Trophoblast cell (in vitro differentiated cells and primary cell): Measurements from ENCODE around the gene GAB3.
"Not testable (repeated sequence)": the region's sequence is repeated elsewhere in the genome, so short reads cannot be mapped to it uniquely, and the experiment has no call there.

ENCODE experiments used
- DNase-seq, 2 donors: peaks; one replicate each; pipeline ENCODE4 v3.0.0-alpha.2; 2016
- H2AFZ ChIP-seq: 2 replicates; pipeline ENCODE4 v1.6.1; 2013; ENCODE audit warnings: low read length, moderate library complexity, mild to moderate bottlenecking; ENCODE audit not compliant: insufficient read depth, poor library complexity
- H2AK5ac ChIP-seq: 2 replicates; pipeline ENCODE4 v1.6.1; 2013; ENCODE audit warnings: mild to moderate bottlenecking, low read length
- H2BK120ac ChIP-seq: 2 replicates; pipeline ENCODE4 v1.6.1; 2013; ENCODE audit warnings: low read length, mild to moderate bottlenecking, moderate library complexity; ENCODE audit not compliant: insufficient read depth, poor library complexity
- H2BK12ac ChIP-seq: 2 replicates; pipeline ENCODE4 v1.6.1; 2013; ENCODE audit warnings: mild to moderate bottlenecking, low read length, moderate library complexity
- H2BK5ac ChIP-seq: 2 replicates; pipeline ENCODE4 v1.6.1; 2013; ENCODE audit warnings: low read length, low read depth, moderate library complexity, mild to moderate bottlenecking; ENCODE audit not compliant: poor library complexity
- H3K14ac ChIP-seq: 2 replicates; pipeline ENCODE4 v1.6.1; 2013; ENCODE audit warnings: mild to moderate bottlenecking, low read length
- H3K18ac ChIP-seq: 2 replicates; pipeline ENCODE4 v1.6.1; 2013; ENCODE audit warnings: mild to moderate bottlenecking, low read length
- H3K23ac ChIP-seq: 2 replicates; pipeline ENCODE4 v1.6.1; 2013; ENCODE audit warnings: low read length
- H3K27ac ChIP-seq: 2 replicates; pipeline ENCODE4 v1.5.1; 2013; ENCODE audit warnings: low read depth, mild to moderate bottlenecking, inconsistent platforms, low read length, moderate library complexity
- H3K27me3 ChIP-seq: 2 replicates; pipeline ENCODE4 v1.6.1; 2013; ENCODE audit warnings: inconsistent platforms, mild to moderate bottlenecking, low read length, moderate library complexity; ENCODE audit not compliant: insufficient read depth
- H3K36me3 ChIP-seq, 2 experiments: 1 replicate in 1 of 2; 2 replicates in 1 of 2; pipeline ENCODE4 v1.6.1; 2013; ENCODE audit warnings: low read length in 2 of 2, mild to moderate bottlenecking in 2 of 2, moderate library complexity in 1 of 2; ENCODE audit not compliant: insufficient read depth in 2 of 2, control insufficient read depth in 1 of 2
- H3K4ac ChIP-seq: 2 replicates; pipeline ENCODE4 v1.6.1; 2013; ENCODE audit warnings: low read depth, mild to moderate bottlenecking, low read length, moderate library complexity
- H3K4me1 ChIP-seq, 2 experiments: 1 replicate in 1 of 2; 2 replicates in 1 of 2; pipeline ENCODE4 v1.6.1; 2013; ENCODE audit warnings: low read length in 2 of 2, mild to moderate bottlenecking in 2 of 2, moderate library complexity in 1 of 2; ENCODE audit not compliant: insufficient read depth in 2 of 2, control insufficient read depth in 1 of 2
- H3K4me2 ChIP-seq: 2 replicates; pipeline ENCODE4 v1.6.1; 2013; ENCODE audit warnings: inconsistent platforms, mild to moderate bottlenecking, low read length, moderate library complexity
- H3K4me3 ChIP-seq: 2 replicates; pipeline ENCODE4 v1.5.1; 2013; ENCODE audit warnings: mild to moderate bottlenecking, low read depth, low read length, inconsistent platforms
- H3K79me1 ChIP-seq: one replicate; pipeline ENCODE4 v1.6.1; 2013; ENCODE audit warnings: low read length
- H3K79me2 ChIP-seq: 2 replicates; pipeline ENCODE4 v1.6.1; 2013; ENCODE audit warnings: low read length, mild to moderate bottlenecking; ENCODE audit not compliant: control insufficient read depth, insufficient read depth, poor library complexity
- H3K9ac ChIP-seq: 2 replicates; pipeline ENCODE4 v1.6.1; 2013; ENCODE audit warnings: mild to moderate bottlenecking, low read length
- H3K9me3 ChIP-seq: 2 replicates; pipeline ENCODE4 v1.6.1; 2013; ENCODE audit warnings: low read depth, mild to moderate bottlenecking, control low read depth, inconsistent platforms, low read length; ENCODE audit not compliant: insufficient read depth
- H4K12ac ChIP-seq: 2 replicates; pipeline ENCODE4 v1.6.1; 2013; ENCODE audit warnings: low read depth, mild to moderate bottlenecking, low read length, moderate library complexity
- H4K8ac ChIP-seq: 2 replicates; pipeline ENCODE4 v1.6.1; 2013; ENCODE audit warnings: low read depth, mild to moderate bottlenecking, low read length, moderate library complexity
- H4K91ac ChIP-seq: one replicate; pipeline ENCODE4 v1.6.1; 2013; ENCODE audit warnings: low read depth, mild to moderate bottlenecking, low read length, moderate library complexity
- WGBS: extraction: QIAGEN DNeasy Blood & Tissue Kit; methylation state at CpG from one replicate; pipeline ENCODE4 v1.1.7; 2013; ENCODE audit warnings: missing lambda C conversion rate; ENCODE audit not compliant: insufficient read length, insufficient coverage; ENCODE audit errors: extremely low coverage; 5-methylcytosine and 5-hydroxymethylcytosine counted together

GAB3 gene

GRCh38 chrX:154655346-154655745 lies 95.5 kb downstream of the GAB3 start:
- H3K4me1 ChIP-seq, result no peaks in the 10 kb centered on the region
- DNase-seq, result no peak
- WGBS, result no CpG with 5 or more reads among the region's 6 CpGs
- H2BK12ac ChIP-seq, result no peak overlapping the region
- no peak overlapping the region for H4K12ac ChIP-seq
- no peaks in the 10 kb centered on the region for H3K79me1 ChIP-seq
- H3K9ac ChIP-seq, result no peak overlapping the region
- H3K79me2 ChIP-seq, result no peaks in the 10 kb centered on the region
- H3K27ac ChIP-seq, result no peak overlapping the region
- H3K36me3 ChIP-seq, result no peaks in the 10 kb centered on the region
- H3K27me3 ChIP-seq, result no peaks in the 10 kb centered on the region
- H3K4me2 ChIP-seq, result no peak overlapping the region
- H3K9me3 ChIP-seq, result peaks cover 3% of the 10 kb centered on the region
- H3K4ac ChIP-seq, result no peak overlapping the region
- no peak overlapping the region for H3K23ac ChIP-seq
- H2AK5ac ChIP-seq, result no peak overlapping the region
- H2BK5ac ChIP-seq, result no peak overlapping the region
- no peak overlapping the region for H2AFZ ChIP-seq
- H4K8ac ChIP-seq, result no peak overlapping the region
- H3K4me3 ChIP-seq, result no peak overlapping the region
- H3K18ac ChIP-seq, result no peak overlapping the region
- H2BK120ac ChIP-seq, result no peak overlapping the region
- no peak overlapping the region for H4K91ac ChIP-seq
- H3K14ac ChIP-seq, result no peak overlapping the region

GRCh38 chrX:154654925-154655324 lies 96.0 kb downstream of the GAB3 start:
- no CpG with 5 or more reads among the region's 15 CpGs for WGBS
- H3K9ac ChIP-seq, result no peak overlapping the region

GRCh38 chrX:154654372-154654771 lies 96.5 kb downstream of the GAB3 start:
- Histone ChIP-seq H2BK12ac (no peak overlapping the region), H2BK120ac (no peak overlapping the region), H3K4me2 (no peak overlapping the region), H4K12ac (no peak overlapping the region), H4K91ac (no peak overlapping the region), H3K9me3 (peaks cover under 1% of the 10 kb centered on the region), H3K27ac (no peak overlapping the region), H3K27me3 (no peaks in the 10 kb centered on the region), H3K18ac (no peak overlapping the region), H4K8ac (no peak overlapping the region), H3K4ac (no peak overlapping the region), H3K36me3 (no peaks in the 10 kb centered on the region), H2AK5ac (no peak overlapping the region), H3K4me3 (no peak overlapping the region), H3K79me2 (no peaks in the 10 kb centered on the region), H3K14ac (no peak overlapping the region), H3K4me1 (no peaks in the 10 kb centered on the region), H2AFZ (no peak overlapping the region), H2BK5ac (no peak overlapping the region), H3K23ac (no peak overlapping the region), H3K79me1 (no peaks in the 10 kb centered on the region), H3K9ac (no peak overlapping the region)
- no peak for DNase-seq
- no CpG with 5 or more reads among the region's 10 CpGs for WGBS

More at GRCh38 chrX:154654925-154655324, 96.0 kb downstream of the GAB3 start:
- Histone ChIP-seq H3K4me1 (no peaks in the 10 kb centered on the region), H3K14ac (no peak overlapping the region), H4K12ac (no peak overlapping the region), H3K4me2 (no peak overlapping the region), H2AK5ac (no peak overlapping the region), H3K27me3 (no peaks in the 10 kb centered on the region), H3K23ac (no peak overlapping the region), H3K18ac (no peak overlapping the region), H2AFZ (no peak overlapping the region), H2BK12ac (no peak overlapping the region), H3K4ac (no peak overlapping the region), H4K8ac (no peak overlapping the region), H3K79me1 (no peaks in the 10 kb centered on the region), H4K91ac (no peak overlapping the region), H3K36me3 (no peaks in the 10 kb centered on the region), H2BK120ac (no peak overlapping the region), H3K27ac (no peak overlapping the region), H3K4me3 (no peak overlapping the region), H3K79me2 (no peaks in the 10 kb centered on the region), H2BK5ac (no peak overlapping the region), H3K9me3 (peaks cover 3% of the 10 kb centered on the region)
- no peak for DNase-seq

GRCh38 chrX:154653413-154653812 lies 97.5 kb downstream of the GAB3 start, which contains the start of gene CTAG2:
Gene CTAG2 (minus strand): TSS chrX:154653579. CDS start chrX:154653515, 64 bp downstream.
- not testable (repeated sequence) for H2BK12ac ChIP-seq, H2BK120ac ChIP-seq, H3K23ac ChIP-seq, H3K27ac ChIP-seq, H2AK5ac ChIP-seq, H3K9me3 ChIP-seq, H3K4me1 ChIP-seq, H4K8ac ChIP-seq, DNase-seq, H3K79me1 ChIP-seq, H3K36me3 ChIP-seq, H2AFZ ChIP-seq, H3K4me3 ChIP-seq, H3K4ac ChIP-seq, H3K4me2 ChIP-seq, H3K27me3 ChIP-seq, H3K79me2 ChIP-seq, H3K14ac ChIP-seq, H2BK5ac ChIP-seq, H3K9ac ChIP-seq, H3K18ac ChIP-seq, H4K12ac ChIP-seq, H4K91ac ChIP-seq
- no CpG with 5 or more reads among the region's 27 CpGs for WGBS
